ENCODE data around the gene ZG16.

DNA sequence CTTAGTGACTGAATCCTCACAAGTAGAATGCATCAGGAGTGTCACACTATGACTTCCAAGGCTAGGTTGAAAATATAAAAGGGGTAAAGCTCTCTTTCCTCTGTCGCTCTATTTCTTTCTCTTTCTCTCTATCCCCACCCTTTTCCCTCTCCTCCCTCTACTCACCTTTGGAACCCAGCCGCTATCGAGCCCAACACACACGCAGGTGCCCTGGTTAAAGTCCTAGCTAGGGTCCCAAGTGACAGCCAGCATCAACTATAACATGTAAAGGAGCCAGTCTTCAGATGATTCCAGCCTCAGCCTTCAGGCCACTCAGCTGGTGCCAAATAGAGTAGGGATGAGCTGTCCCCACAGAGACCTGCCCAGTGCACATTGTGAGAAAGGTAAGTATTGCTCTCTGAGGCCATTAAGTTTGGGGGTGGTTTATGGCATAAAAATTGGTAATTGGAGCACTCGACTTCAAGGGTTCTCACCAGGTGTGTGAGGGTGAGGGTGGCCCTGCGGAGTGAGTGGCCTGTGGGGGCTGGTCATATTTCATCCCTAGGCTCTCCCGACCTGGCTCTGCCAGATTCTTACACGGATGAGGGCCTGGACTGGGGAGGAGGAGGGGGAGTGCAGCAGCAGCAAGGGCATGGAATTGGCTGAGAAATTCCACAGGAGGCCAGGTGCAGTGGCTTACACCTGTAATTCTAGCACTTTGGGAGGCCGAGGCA is 17.3 kb upstream of the ZG16 start:
- no peak for TF ChIP-seq POLR2A (IDR thresholded peaks at IDR 0.05)
- TF ChIP-seq, protein P1, sequence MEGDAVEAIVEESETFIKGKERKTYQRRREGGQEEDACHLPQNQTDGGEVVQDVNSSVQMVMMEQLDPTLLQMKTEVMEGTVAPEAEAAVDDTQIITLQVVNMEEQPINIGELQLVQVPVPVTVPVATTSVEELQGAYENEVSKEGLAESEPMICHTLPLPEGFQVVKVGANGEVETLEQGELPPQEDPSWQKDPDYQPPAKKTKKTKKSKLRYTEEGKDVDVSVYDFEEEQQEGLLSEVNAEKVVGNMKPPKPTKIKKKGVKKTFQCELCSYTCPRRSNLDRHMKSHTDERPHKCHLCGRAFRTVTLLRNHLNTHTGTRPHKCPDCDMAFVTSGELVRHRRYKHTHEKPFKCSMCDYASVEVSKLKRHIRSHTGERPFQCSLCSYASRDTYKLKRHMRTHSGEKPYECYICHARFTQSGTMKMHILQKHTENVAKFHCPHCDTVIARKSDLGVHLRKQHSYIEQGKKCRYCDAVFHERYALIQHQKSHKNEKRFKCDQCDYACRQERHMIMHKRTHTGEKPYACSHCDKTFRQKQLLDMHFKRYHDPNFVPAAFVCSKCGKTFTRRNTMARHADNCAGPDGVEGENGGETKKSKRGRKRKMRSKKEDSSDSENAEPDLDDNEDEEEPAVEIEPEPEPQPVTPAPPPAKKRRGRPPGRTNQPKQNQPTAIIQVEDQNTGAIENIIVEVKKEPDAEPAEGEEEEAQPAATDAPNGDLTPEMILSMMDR (IDR thresholded peaks at IDR 0.05) = no peak
